GM18868 (cell line): ENCODE results near the gene MAPK7.

Experiments
- ATAC-seq: cut with Tn5 transposase; IDR thresholded peaks from one replicate; pipeline ENCODE4 v1.9.1; 2021; ENCODE audit warnings: mild to moderate bottlenecking, moderate library complexity; ENCODE audit not compliant: unreplicated experiment

Gene MAPK7

GRCh38 chr17:19414396-19415280 lies 36.3 kb downstream of the MAPK7 start:
- ATAC-seq, result no peak

DNA sequence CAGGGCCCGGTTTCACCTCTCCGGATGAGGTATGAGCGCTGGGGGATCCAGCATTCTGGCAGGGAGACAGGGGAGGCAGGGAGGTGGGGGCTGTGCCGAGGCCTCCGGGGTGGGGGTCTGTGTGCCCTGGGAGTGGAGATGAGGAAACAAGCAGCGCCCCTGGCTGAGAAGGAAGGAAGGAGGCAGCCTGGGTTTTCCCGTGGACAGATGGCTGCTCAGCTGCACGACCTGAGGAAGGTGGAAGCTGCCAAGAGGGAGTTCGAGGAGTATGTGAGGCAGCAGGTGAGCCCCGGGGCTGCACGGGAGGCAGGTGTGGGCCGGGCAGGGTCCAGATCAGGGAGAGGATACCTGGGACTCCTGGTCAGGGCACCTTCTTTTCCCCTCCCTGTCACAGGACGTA lies 37.0 kb downstream of the MAPK7 start:
- ATAC-seq, result no peak

GRCh38 chr17:19415806-19416775 lies 37.8 kb downstream of the MAPK7 start:
- no peak for ATAC-seq

- no peak for ATAC-seq
These were observed 39.3 kb downstream of the MAPK7 start for GRCh38 chr17:19417611-19418010.

- no peak for ATAC-seq
These were observed 40.1 kb downstream of the MAPK7 start for GRCh38 chr17:19418251-19418992.

GRCh38 chr17:19421219-19421618 lies 42.9 kb downstream of the MAPK7 start:
- ATAC-seq, result no peak

- ATAC-seq, result no peak
These were observed 43.6 kb downstream of the MAPK7 start for GRCh38 chr17:19421926-19422325.

DNA sequence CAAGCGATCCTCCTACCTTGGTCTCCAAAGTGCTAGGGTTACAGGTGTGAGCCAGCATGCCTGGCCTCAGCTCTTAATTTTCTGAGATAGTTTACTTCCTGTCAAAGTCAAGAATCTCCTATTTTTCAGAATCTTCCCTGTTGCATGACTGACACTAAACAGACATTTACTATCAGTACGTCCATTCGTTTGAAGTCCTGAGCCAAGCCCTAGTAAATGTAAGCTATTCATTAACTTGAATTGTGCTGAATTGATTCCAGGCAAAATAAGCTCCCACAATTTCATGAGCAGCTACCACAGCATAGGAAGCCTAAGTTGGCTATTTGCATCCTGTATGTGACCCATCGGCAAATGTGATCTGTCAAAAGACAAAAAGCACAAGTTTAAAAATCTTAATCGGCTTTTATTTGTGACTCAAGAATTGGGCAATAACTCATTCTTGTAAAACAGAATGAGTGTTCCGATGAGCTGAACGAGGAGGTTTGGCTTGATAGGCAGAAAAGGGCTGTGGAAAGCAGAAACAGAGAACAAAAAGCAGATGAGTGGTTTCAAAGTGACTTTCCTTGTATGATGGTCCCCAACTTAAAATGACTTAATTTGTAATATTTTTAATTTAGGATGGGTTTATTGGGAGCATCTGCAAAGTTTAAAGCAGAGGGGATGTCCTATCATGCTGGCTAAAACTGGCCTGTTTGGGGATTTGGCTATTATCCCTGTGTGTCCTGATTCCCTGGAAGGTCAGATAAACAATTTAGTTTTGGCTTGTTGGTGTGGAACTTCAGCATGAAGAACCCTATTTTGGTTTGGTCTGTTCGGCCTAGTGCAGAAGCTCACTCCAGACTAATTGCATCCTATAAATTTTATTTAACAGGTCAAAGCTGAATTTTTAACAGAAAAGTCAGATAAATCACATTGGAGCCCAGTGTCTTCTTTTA lies 46.9 kb downstream of the MAPK7 start:
- ATAC-seq, result no peak

DNA sequence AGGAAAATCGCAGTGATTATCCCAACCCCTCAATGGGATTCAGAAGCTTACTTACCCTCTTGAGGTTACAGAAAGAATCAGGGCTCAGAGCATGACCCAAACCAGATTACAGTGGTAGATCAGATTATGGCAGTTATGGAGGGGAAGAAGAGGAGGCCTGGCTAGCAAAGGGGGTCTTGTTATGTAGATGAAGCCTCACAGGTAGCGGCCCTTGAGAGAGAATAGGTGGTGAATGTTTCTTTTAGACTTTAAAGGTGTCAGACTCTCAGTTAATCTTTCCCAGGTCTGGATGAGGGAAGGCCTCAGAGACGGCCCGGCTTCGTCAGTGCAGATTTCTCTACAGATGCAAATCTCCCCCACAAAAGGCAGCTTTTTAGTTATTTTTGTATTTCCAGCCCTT lies 48.3 kb downstream of the MAPK7 start:
- ATAC-seq, result no peak

- ATAC-seq, result no peak
These were observed 53.4 kb downstream of the MAPK7 start for GRCh38 chr17:19431691-19432090.
